Measurements from ENCODE around the gene MYORG.
A peak's percentile ranks its signal among the peaks of the same experiment; 100 is the strongest.

Gene MYORG

DNA sequence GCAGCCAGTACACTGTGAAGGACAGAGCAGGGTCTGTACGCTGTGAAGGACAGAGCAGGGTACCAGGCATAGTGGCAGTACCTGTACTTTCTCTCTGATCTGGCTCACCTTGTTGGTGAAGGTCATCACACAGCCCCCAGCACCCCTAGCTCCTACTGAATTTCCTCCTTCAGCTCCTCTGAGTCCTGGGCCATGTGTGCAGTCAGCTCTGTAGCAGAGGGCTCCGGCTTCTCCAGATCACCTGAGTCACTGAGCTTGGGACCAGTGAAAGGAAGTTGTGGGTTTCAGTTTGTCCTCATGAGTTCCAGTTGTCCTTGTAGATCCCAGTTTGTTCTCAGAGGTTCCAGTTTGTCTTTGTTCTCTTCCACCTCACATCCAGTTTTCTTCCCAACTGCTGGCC, 41.8 kb downstream of the MYORG start:
- no peaks in the 10 kb centered on the region for H3K27me3 ChIP-seq (ENCODE audit: control insufficient read depth in 1 of 2, insufficient read depth in 2 of 2, low read length in 2 of 2)
- no peaks in the 10 kb centered on the region for H3K9me3 ChIP-seq (ENCODE audit: control insufficient read depth in 1 of 2, low read length in 2 of 2)
- H3K9ac ChIP-seq (ENCODE audit: low read depth in 1 of 2, low read length in 2 of 2), result no peak overlapping the region
- peaks cover 0 to 6% of the 10 kb centered on the region in 2 donors for H3K4me1 ChIP-seq (ENCODE audit: control insufficient read depth in 1 of 2, insufficient read depth in 2 of 2, low read length in 2 of 2)
- H3K36me3 ChIP-seq (ENCODE audit: control insufficient read depth in 1 of 2, insufficient read depth in 2 of 2, low read length in 2 of 2), result peaks cover 12 to 19% of the 10 kb centered on the region in 2 donors
- H3K27ac ChIP-seq (ENCODE audit: low read depth, low read length), result no peak overlapping the region
- no peak overlapping the region for H3K4me3 ChIP-seq (ENCODE audit: low read depth in 1 of 2, low read length in 2 of 2)

GRCh38 chr9:34334337-34334824, 42.3 kb downstream of the MYORG start:
- Histone ChIP-seq H3K4me3 (ENCODE audit: low read depth in 1 of 2, low read length in 2 of 2) (no peak overlapping the region), H3K9me3 (ENCODE audit: control insufficient read depth in 1 of 2, low read length in 2 of 2) (no peaks in the 10 kb centered on the region), H3K27me3 (ENCODE audit: control insufficient read depth in 1 of 2, insufficient read depth in 2 of 2, low read length in 2 of 2) (no peaks in the 10 kb centered on the region), H3K27ac (ENCODE audit: low read depth, low read length) (no peak overlapping the region), H3K36me3 (ENCODE audit: control insufficient read depth in 1 of 2, insufficient read depth in 2 of 2, low read length in 2 of 2) (peaks cover 11 to 15% of the 10 kb centered on the region in 2 donors), H3K9ac (ENCODE audit: low read depth in 1 of 2, low read length in 2 of 2) (no peak overlapping the region), H3K4me1 (ENCODE audit: control insufficient read depth in 1 of 2, insufficient read depth in 2 of 2, low read length in 2 of 2) (peaks cover 0 to 6% of the 10 kb centered on the region in 2 donors)

GRCh38 chr9:34333836-34334235, 42.9 kb downstream of the MYORG start:
- H3K27me3 ChIP-seq (ENCODE audit: control insufficient read depth in 1 of 2, insufficient read depth in 2 of 2, low read length in 2 of 2), result no peaks in the 10 kb centered on the region
- peaks cover 6 to 10% of the 10 kb centered on the region in 2 donors for H3K36me3 ChIP-seq (ENCODE audit: control insufficient read depth in 1 of 2, insufficient read depth in 2 of 2, low read length in 2 of 2)
- H3K4me1 ChIP-seq (ENCODE audit: control insufficient read depth in 1 of 2, insufficient read depth in 2 of 2, low read length in 2 of 2), result peaks cover 0 to 7% of the 10 kb centered on the region in 2 donors
- H3K9me3 ChIP-seq (ENCODE audit: control insufficient read depth in 1 of 2, low read length in 2 of 2), result no peaks in the 10 kb centered on the region
- no peak overlapping the region for H3K27ac ChIP-seq (ENCODE audit: low read depth, low read length)
- H3K4me3 ChIP-seq (ENCODE audit: low read depth in 1 of 2, low read length in 2 of 2), result no peak overlapping the region
- no peak overlapping the region for H3K9ac ChIP-seq (ENCODE audit: low read depth in 1 of 2, low read length in 2 of 2)

DNA sequence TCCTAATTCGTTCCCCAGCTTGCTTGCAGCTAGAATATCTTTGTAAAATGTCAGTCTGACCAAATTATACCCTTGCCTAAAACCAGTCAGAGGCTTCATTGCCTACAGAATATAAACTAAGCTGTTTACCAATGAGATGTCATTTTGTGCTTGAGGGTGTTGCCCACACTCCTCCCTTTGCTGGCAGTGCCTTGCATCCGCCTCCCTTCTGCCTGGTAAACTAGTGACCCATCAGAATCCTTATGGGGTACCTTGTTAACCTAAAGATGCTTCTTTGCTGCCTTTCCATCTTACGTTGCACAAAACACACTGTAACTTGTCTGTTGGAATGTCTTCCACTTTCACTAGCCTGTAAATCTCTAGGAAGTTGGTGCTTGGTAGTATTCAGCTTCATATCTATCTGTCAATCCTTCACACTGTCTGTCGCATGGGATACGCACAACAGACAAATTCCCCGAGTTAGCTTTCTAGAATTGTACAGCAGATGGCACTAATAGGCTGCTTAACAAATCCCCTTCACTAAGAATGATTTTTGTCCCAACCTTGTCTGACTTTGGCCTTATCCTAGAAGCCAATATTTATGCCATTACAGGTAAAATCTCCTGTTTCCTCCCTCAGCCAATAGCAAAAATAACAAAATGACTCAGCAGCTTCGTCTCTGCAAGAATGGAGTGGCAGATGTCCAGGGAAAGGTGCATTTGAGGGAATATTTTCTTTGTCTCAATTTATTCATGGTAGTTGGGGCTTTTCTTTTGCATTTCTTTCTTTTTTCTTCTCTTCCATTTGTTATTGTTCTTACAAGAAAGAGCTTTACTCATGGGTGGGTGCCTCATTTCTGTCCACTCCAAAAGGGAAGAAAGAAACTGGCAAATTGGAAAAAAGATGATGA, 44.4 kb downstream of the MYORG start:
- peaks cover 9 to 17% of the 10 kb centered on the region in 2 donors for H3K4me1 ChIP-seq (ENCODE audit: control insufficient read depth in 1 of 2, insufficient read depth in 2 of 2, low read length in 2 of 2)
- no peaks in the 10 kb centered on the region for H3K27me3 ChIP-seq (ENCODE audit: control insufficient read depth in 1 of 2, insufficient read depth in 2 of 2, low read length in 2 of 2)
- no peak overlapping the region for H3K27ac ChIP-seq (ENCODE audit: low read depth, low read length)
- H3K9ac ChIP-seq (ENCODE audit: low read depth in 1 of 2, low read length in 2 of 2), result no peak overlapping the region
- peaks cover 0 to 2% of the 10 kb centered on the region in 2 donors for H3K36me3 ChIP-seq (ENCODE audit: control insufficient read depth in 1 of 2, insufficient read depth in 2 of 2, low read length in 2 of 2)
- H3K4me3 ChIP-seq (ENCODE audit: low read depth in 1 of 2, low read length in 2 of 2), result no peak overlapping the region
- H3K9me3 ChIP-seq (ENCODE audit: control insufficient read depth in 1 of 2, low read length in 2 of 2), result no peaks in the 10 kb centered on the region

GRCh38 chr9:34331196-34331595, 45.5 kb downstream of the MYORG start:
- no peak overlapping the region for H3K27ac ChIP-seq (ENCODE audit: low read depth, low read length)
- peaks cover 9 to 17% of the 10 kb centered on the region in 2 donors for H3K4me1 ChIP-seq (ENCODE audit: control insufficient read depth in 1 of 2, insufficient read depth in 2 of 2, low read length in 2 of 2)

GRCh38 chr9:34328987-34329832, 47.5 kb downstream of the MYORG start, which contains the start of the genes KIF24 and NUDT2:
KIF24 (minus strand) TSS chr9:34329268; CDS start chr9:34311346, 17,922 bp downstream.
NUDT2 (plus strand) TSS chr9:34329569; CDS start chr9:34339040, 9,471 bp downstream.
- H3K27ac ChIP-seq (ENCODE audit: low read depth, low read length), result peak within 1 kb of the TSS; percentile 97
- H3K36me3 ChIP-seq (ENCODE audit: control insufficient read depth in 1 of 2, insufficient read depth in 2 of 2, low read length in 2 of 2), result no peaks in the 10 kb centered on the region
- H3K4me1 ChIP-seq (ENCODE audit: control insufficient read depth in 1 of 2, insufficient read depth in 2 of 2, low read length in 2 of 2), result peaks cover 9 to 17% of the 10 kb centered on the region in 2 donors
- H3K27me3 ChIP-seq (ENCODE audit: control insufficient read depth in 1 of 2, insufficient read depth in 2 of 2, low read length in 2 of 2), result no peaks in the 10 kb centered on the region
- peak within 1 kb of the TSS; percentile 98 to 100 for H3K9ac ChIP-seq (ENCODE audit: low read depth in 1 of 2, low read length in 2 of 2)
- H3K9me3 ChIP-seq (ENCODE audit: control insufficient read depth in 1 of 2, low read length in 2 of 2), result no peaks in the 10 kb centered on the region
- peak within 1 kb of the TSS; percentile 92 to 100 for H3K4me3 ChIP-seq (ENCODE audit: low read depth in 1 of 2, low read length in 2 of 2)

More at GRCh38 chr9:34331196-34331595, 45.5 kb downstream of the MYORG start:
- Histone ChIP-seq H3K9me3 (ENCODE audit: control insufficient read depth in 1 of 2, low read length in 2 of 2) (no peaks in the 10 kb centered on the region), H3K4me3 (ENCODE audit: low read depth in 1 of 2, low read length in 2 of 2) (no peak overlapping the region), H3K9ac (ENCODE audit: low read depth in 1 of 2, low read length in 2 of 2) (no peak overlapping the region), H3K27me3 (ENCODE audit: control insufficient read depth in 1 of 2, insufficient read depth in 2 of 2, low read length in 2 of 2) (no peaks in the 10 kb centered on the region), H3K36me3 (ENCODE audit: control insufficient read depth in 1 of 2, insufficient read depth in 2 of 2, low read length in 2 of 2) (peaks cover 0 to 2% of the 10 kb centered on the region in 2 donors)

DNA sequence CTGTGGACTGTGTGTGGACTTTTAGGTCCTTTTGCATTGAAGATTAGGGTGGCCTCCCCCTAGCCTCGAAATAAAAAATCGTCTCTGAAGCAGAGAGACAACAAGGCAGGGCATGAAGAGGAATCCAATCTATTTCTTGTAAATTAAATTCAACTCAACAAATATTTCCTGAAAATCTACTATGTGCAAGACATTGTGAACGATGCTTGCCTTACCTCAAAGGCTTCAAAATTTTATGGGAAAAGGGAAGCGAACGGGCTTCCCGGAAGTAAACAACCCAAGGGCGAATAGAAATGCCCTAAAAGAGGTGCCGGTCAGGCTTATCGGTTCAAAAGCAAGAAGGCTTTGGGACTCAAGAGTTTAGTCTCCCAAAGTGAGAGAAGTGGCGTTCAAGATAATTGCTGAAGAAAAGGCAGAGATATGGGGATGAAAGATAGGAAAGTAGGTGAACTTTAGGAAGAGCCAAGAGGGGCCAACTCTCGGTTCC, 48.2 kb downstream of the MYORG start:
- Histone ChIP-seq H3K9me3 (ENCODE audit: control insufficient read depth in 1 of 2, low read length in 2 of 2) (no peaks in the 10 kb centered on the region), H3K4me1 (ENCODE audit: control insufficient read depth in 1 of 2, insufficient read depth in 2 of 2, low read length in 2 of 2) (peaks cover 9 to 17% of the 10 kb centered on the region in 2 donors), H3K4me3 (ENCODE audit: low read depth in 1 of 2, low read length in 2 of 2) (peak overlapping the region; percentile 83 to 92), H3K27me3 (ENCODE audit: control insufficient read depth in 1 of 2, insufficient read depth in 2 of 2, low read length in 2 of 2) (no peaks in the 10 kb centered on the region), H3K9ac (ENCODE audit: low read depth in 1 of 2, low read length in 2 of 2) (peak overlapping the region; percentile 55 to 57), H3K27ac (ENCODE audit: low read depth, low read length) (no peak overlapping the region), H3K36me3 (ENCODE audit: control insufficient read depth in 1 of 2, insufficient read depth in 2 of 2, low read length in 2 of 2) (no peaks in the 10 kb centered on the region)

GRCh38 chr9:34326690-34327089, 50.0 kb downstream of the MYORG start:
- Histone ChIP-seq H3K9ac (ENCODE audit: low read depth in 1 of 2, low read length in 2 of 2) (no peak overlapping the region), H3K27me3 (ENCODE audit: control insufficient read depth in 1 of 2, insufficient read depth in 2 of 2, low read length in 2 of 2) (no peaks in the 10 kb centered on the region), H3K4me3 (ENCODE audit: low read depth in 1 of 2, low read length in 2 of 2) (no peak overlapping the region), H3K27ac (ENCODE audit: low read depth, low read length) (no peak overlapping the region), H3K4me1 (ENCODE audit: control insufficient read depth in 1 of 2, insufficient read depth in 2 of 2, low read length in 2 of 2) (peaks cover 9 to 17% of the 10 kb centered on the region in 2 donors), H3K36me3 (ENCODE audit: control insufficient read depth in 1 of 2, insufficient read depth in 2 of 2, low read length in 2 of 2) (no peaks in the 10 kb centered on the region), H3K9me3 (ENCODE audit: control insufficient read depth in 1 of 2, low read length in 2 of 2) (no peaks in the 10 kb centered on the region)

DNA sequence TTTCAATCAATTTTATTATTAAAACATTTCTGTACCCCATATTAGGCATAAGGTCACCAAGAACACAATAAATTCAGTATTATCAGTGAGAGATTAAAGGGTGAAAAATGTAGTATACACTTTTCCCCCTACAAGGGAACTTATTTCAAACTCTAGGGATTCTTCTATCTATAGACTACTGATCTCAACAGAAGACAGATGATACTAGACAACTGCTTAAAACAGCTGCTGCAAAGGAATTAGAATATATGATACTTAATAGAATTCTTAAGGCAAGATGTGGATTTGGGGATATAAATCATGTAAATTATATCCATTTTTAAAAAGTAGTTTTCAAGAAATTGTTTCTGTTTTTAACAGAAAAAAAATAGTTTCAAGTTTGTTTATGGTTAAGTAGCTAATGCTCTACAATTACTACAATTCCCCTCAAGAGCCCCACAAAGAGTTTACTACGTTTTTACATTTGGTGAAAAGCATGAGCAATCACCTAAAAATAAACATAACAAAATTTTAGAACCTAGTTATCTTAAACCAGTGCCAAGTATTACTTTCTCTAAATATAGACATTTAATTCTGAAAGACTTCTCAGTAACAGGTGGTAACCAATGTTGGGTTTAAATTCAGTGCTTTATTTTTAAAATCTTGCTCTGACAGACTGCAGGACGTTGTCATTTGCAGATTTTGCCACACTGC, 53.7 kb downstream of the MYORG start:
- Histone ChIP-seq H3K4me1 (ENCODE audit: control insufficient read depth in 1 of 2, insufficient read depth in 2 of 2, low read length in 2 of 2) (peaks cover 2 to 3% of the 10 kb centered on the region in 2 donors), H3K9ac (ENCODE audit: low read depth in 1 of 2, low read length in 2 of 2) (no peak overlapping the region), H3K4me3 (ENCODE audit: low read depth in 1 of 2, low read length in 2 of 2) (no peak overlapping the region), H3K27me3 (ENCODE audit: control insufficient read depth in 1 of 2, insufficient read depth in 2 of 2, low read length in 2 of 2) (no peaks in the 10 kb centered on the region), H3K36me3 (ENCODE audit: control insufficient read depth in 1 of 2, insufficient read depth in 2 of 2, low read length in 2 of 2) (no peaks in the 10 kb centered on the region), H3K9me3 (ENCODE audit: control insufficient read depth in 1 of 2, low read length in 2 of 2) (no peaks in the 10 kb centered on the region), H3K27ac (ENCODE audit: low read depth, low read length) (no peak overlapping the region)
